K562 (cell line): ENCODE measurements around the gene CIAO2A. TPM values are rescaled to one million over a fixed set of nuclear protein-coding genes. Genes with fewer than 3 reads are reported as not detected.

Source experiments
- ATF4 ChIP-seq: fragments of 450-650 bp; formaldehyde crosslinking; IDR thresholded peaks from 2 replicates; pipeline ENCODE4 v1.4.0; 2022; ENCODE audit warnings: mild to moderate bottlenecking, moderate library complexity
- CBFA2T2 ChIP-seq: fragments of 450-650 bp; conservative IDR thresholded peaks from 2 replicates; pipeline ENCODE4 v1.6.1; 2017; ENCODE audit warnings: mild to moderate bottlenecking
- CREM ChIP-seq: IDR thresholded peaks from 2 replicates; pipeline ENCODE4 v1.6.1; 2014; ENCODE audit warnings: antibody characterized with exemption, low read depth
- CSDE1 ChIP-seq, 2 experiments: fragments of 450-650 bp; IDR thresholded peaks; 2 replicates each; pipeline ENCODE4 v1.6.1; 2016; ENCODE audit warnings: mild to moderate bottlenecking in 1 of 2
- E2F4 ChIP-seq: sonication (generic); formaldehyde crosslinking; IDR thresholded peaks from 2 replicates; pipeline ENCODE4 v1.8.0; 2022; ENCODE audit warnings: mild to moderate bottlenecking, low read depth, missing genetic modification reagents
- EP300 ChIP-seq: IDR thresholded peaks from 2 replicates; pipeline ENCODE4 v1.6.1; 2012; ENCODE audit warnings: low read length, improper control_type of control experiment
- FOSL1 ChIP-seq: fragments of 200-800 bp; sonication (Bioruptor generic); conservative IDR thresholded peaks from 2 replicates; pipeline ENCODE4 v1.6.1; 2016; ENCODE audit warnings: missing genetic modification characterization, missing compliant biosample characterization
- FOXA1 ChIP-seq: fragments of 450-650 bp; IDR thresholded peaks from 2 replicates; pipeline ENCODE4 v1.6.1; 2016; ENCODE audit warnings: mild to moderate bottlenecking, borderline replicate concordance
- FOXP1 ChIP-seq: sonication (generic); formaldehyde crosslinking; IDR thresholded peaks from 2 replicates; pipeline ENCODE4 v1.8.0; 2022; ENCODE audit warnings: mild to moderate bottlenecking, missing genetic modification reagents
- GABPB1 ChIP-seq: sonication (generic); formaldehyde crosslinking; IDR thresholded peaks from 2 replicates; pipeline ENCODE4 v1.8.0; 2022; ENCODE audit warnings: mild to moderate bottlenecking, missing genetic modification reagents
- GTF2A2 ChIP-seq: IDR thresholded peaks from 2 replicates; pipeline ENCODE4 v1.6.1; 2016; ENCODE audit warnings: mild to moderate bottlenecking, missing genetic modification characterization, missing compliant biosample characterization
- HDAC8 ChIP-seq: fragments of 450-650 bp; IDR thresholded peaks from 2 replicates; pipeline ENCODE4 v1.6.1; 2016; ENCODE audit warnings: mild to moderate bottlenecking, missing genetic modification characterization, moderate library complexity, missing compliant biosample characterization
- HDGF ChIP-seq: fragments of 450-650 bp; IDR thresholded peaks from 2 replicates; pipeline ENCODE4 v1.6.1; 2016
- IRF9 ChIP-seq: fragments of 450-650 bp; IDR thresholded peaks from 2 replicates; pipeline ENCODE4 v1.6.1; 2016; ENCODE audit warnings: missing biosample characterization, missing genetic modification characterization
- LARP7 ChIP-seq: fragments of 450-650 bp; IDR thresholded peaks from 2 replicates; pipeline ENCODE4 v1.6.1; 2016
- RBM14 ChIP-seq: fragments of 200-400 bp; formaldehyde crosslinking; IDR thresholded peaks from 2 replicates; pipeline ENCODE4 v1.6.1; 2018; ENCODE audit warnings: low read depth, mild to moderate bottlenecking, low read length, moderate library complexity, borderline replicate concordance; ENCODE audit not compliant: insufficient read depth
- SIX5 ChIP-seq, 2 experiments: IDR thresholded peaks; 2 replicates each; pipeline ENCODE4 v1.6.1; 2011; ENCODE audit warnings: low read length in 2 of 2, borderline replicate concordance in 1 of 2, low read depth in 1 of 2, mild to moderate bottlenecking in 1 of 2, moderate library complexity in 1 of 2; ENCODE audit not compliant: insufficient read depth in 1 of 2
- SP1 ChIP-seq: sonication (generic); formaldehyde crosslinking; IDR thresholded peaks from 2 replicates; pipeline ENCODE4 v1.8.1; 2022; ENCODE audit warnings: mild to moderate bottlenecking, missing genetic modification reagents
- SUPT5H ChIP-seq: fragments of 450-650 bp; IDR thresholded peaks from 2 replicates; pipeline ENCODE4 v1.6.1; 2016
- TGIF2 ChIP-seq: sonication (generic); formaldehyde crosslinking; IDR thresholded peaks from 2 replicates; pipeline ENCODE4 v1.8.1; 2022; ENCODE audit warnings: mild to moderate bottlenecking, missing genetic modification reagents, moderate library complexity
- TRIM24 ChIP-seq, 2 experiments: fragments of 450-650 bp; IDR thresholded peaks; 2 replicates each; pipeline ENCODE4 v1.6.1; 2016
- ZNF507 ChIP-seq: conservative IDR thresholded peaks from 2 replicates; pipeline ENCODE4 v1.6.1; 2017; ENCODE audit warnings: missing genetic modification characterization, missing compliant biosample characterization
- ZNF512 ChIP-seq: IDR thresholded peaks from 2 replicates; pipeline ENCODE4 v1.6.1; 2016; ENCODE audit warnings: missing genetic modification characterization, missing compliant biosample characterization
- polyA plus RNA-seq, 8 experiments: library from polyadenylated mRNA; depleted of rRNA in 4 of 8; stranded (reverse) in 5 of 8; unstranded in 3 of 8; fragments of >200 nt; fragmentation: Nextera tagmentation in 2 of 8; fragmentation: Illumina TruSeq in 1 of 8; extraction: Ambion mirVana in 2 of 8; extraction: Trizol in 1 of 8; gene quantifications; 2 replicates each; pipeline versions ENCODE4 v1.2.1 to v1.2.3, GENCODE V29; 2011 to 2014; ENCODE audit warnings: inconsistent platforms in 1 of 8, missing spikeins in 1 of 8
- total RNA-seq, 7 experiments: library from RNA; depleted of rRNA in 6 of 7; stranded (reverse); fragments of >200 nt in 6 of 7; fragmentation: Illumina TruSeq in 2 of 7; extraction: Trizol in 2 of 7; gene quantifications; 2 replicates each; pipeline versions ENCODE4 v1.2.1 to v1.2.3, GENCODE V29; 2011 to 2021; ENCODE audit warnings: low replicate concordance in 1 of 7

Gene CIAO2A
- total and polyA plus RNA-seq, 9 of the 15 experiments (the other 6 are each of a cell fraction or from before 2014, with no cell fraction given): 161 to 429 (median 313) TPM

GRCh38 chr15:64070965-64071851 lies 22.4 kb downstream of the CIAO2A start (continued):
- TF ChIP-seq ZNF512 (tag): no peak
- TF ChIP-seq CBFA2T2: peak; percentile 33; the same call in 1 of the 2 replicates
- TF ChIP-seq SUPT5H: no peak
- TF ChIP-seq FOXP1 (CRISPR knock-in tag): no peak
- TF ChIP-seq HDAC8: no peak
- no peak for TF ChIP-seq FOXA1
- TF ChIP-seq ATF4 (CRISPR knock-in tag): no peak
- no peak for TF ChIP-seq HDGF
- no peak for TF ChIP-seq ZNF507 (tag)
- TF ChIP-seq SP1 (CRISPR knock-in tag): no peak
- TF ChIP-seq E2F4 (CRISPR knock-in tag): no peak
- TF ChIP-seq LARP7: no peak
- no peak for TF ChIP-seq GTF2A2
- no peak for TF ChIP-seq CSDE1 (IDR thresholded peaks at IDR 0.05)
- TF ChIP-seq TRIM24 (IDR thresholded peaks at IDR 0.05): no peak
- TF ChIP-seq CREM: no peak
- TF ChIP-seq GABPB1 (CRISPR knock-in tag): no peak
- no peak for TF ChIP-seq SIX5 (IDR thresholded peaks at IDR 0.05; ENCODE audit: borderline replicate concordance in 1 of 2, insufficient read depth in 1 of 2, low read depth in 1 of 2, low read length in 2 of 2)
- peak; percentile 92 for TF ChIP-seq FOSL1 (tag)
- TF ChIP-seq RBM14: no peak
- no peak for TF ChIP-seq IRF9 (tag)
- 0 out of 2 replicates have a peak, but pooled peaks have one; percentile 21 for TF ChIP-seq EP300
- no peak for TF ChIP-seq TGIF2 (CRISPR knock-in tag)
